Stimulated activated CD4-positive, alpha-beta T cell treated with anti-CD3 and anti-CD28 coated beads, Interleukin-2, amount 100 ng/mL, for 24 hours (primary cell): ENCODE data around the gene EMP3.
A peak's percentile ranks its signal among the peaks of the same experiment; 100 is the strongest.

ENCODE experiments used
- DNase-seq, 2 donors: peaks; one replicate each; pipeline ENCODE4 v3.0.0-alpha.2; 2020

Gene EMP3

DNA sequence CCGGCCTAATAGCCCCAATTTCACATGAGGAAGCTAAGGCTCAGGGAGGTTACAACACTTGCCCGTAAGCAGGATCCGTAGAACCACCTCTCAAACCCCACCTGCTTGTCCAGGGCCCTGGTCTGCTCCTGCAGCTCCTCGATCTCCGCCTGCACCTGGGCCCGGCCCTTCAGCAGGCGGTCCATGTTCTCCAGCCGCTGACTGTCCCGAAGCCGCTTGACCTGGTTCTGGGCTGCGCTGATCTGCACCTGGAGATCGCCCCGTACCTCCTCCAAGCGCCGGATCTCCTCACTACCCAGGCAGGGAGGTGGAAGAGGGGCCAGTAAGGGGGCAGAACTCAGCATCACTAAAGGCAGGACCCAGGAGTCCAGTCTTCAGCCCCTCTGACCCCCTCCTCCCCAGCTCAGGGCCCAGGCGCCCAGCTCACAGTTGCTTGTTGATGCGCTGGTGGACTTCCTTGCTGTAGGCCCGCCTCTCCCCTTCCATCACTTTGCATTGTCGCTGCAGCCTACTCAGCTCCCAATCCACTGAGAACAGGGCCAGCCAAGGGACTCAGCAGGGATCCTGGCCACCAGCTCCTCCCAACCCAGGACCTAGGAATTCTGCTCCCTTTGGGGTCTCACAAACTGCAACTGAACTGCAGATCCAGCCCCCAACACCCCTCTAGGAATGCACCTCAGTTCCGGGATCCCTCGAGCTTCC lies 6.9 kb upstream of the EMP3 start:
- DNase-seq = no peak

- peak; percentile 82 to 83 for DNase-seq
These were observed 5.5 kb upstream of the EMP3 start for GRCh38 chr19:48319647-48320541.

DNA sequence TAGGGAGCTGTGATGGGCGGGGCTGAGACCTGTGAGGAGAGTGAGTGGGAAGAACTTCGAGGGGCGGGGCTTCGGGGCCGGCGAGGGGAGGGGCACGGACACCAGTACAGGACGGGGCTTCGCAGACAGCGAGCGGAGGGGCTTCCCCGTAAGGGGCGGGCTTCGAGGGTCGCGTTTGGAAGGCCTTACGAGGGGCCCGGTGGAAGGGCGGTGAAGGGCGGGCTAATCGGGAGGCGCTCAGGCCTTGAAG lies 4.1 kb upstream of the EMP3 start:
- peak; percentile 93 to 98 for DNase-seq

GRCh38 chr19:48321622-48322591 lies 3.4 kb upstream of the EMP3 start:
- DNase-seq = peak; percentile 96 to 99

DNA sequence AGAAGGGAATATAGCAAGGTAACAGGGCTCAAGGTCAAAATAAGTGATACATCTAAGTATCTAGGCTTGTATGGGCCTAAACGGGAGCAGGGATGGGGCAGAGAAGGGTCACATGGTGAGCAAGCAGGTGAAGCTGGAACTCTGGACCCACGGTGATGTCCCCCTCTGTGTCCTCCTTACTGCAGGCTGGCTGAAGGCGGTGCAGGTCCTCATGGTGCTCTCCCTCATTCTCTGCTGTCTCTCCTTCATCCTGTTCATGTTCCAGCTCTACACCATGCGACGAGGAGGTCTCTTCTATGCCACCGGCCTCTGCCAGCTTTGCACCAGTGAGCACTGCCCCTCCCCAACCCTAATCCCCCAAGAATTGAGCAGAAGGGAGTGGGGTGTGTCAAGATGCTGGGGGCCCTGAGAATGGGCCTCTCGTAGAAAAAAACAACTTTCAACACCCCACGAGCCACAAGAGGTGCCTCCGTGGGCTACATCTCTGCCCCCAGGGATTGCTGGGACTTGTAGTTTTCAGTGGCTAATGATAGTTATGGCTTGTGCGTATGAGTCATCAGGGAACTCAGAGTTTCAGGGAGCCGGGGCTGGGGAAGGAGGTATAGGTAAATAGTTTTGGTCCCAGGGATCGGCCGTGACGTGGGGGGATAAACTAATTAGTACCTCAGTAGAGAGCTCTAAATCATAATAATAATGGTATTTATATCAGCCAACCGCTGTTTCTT lies 4.0 kb downstream of the EMP3 start:
- DNase-seq = peak; percentile 44 to 54

GRCh38 chr19:48330012-48330681 lies 4.8 kb downstream of the EMP3 start:
- DNase-seq = peak; percentile 79 to 83

- DNase-seq = no peak
These were observed 7.0 kb downstream of the EMP3 start for GRCh38 chr19:48332351-48332661.

DNA sequence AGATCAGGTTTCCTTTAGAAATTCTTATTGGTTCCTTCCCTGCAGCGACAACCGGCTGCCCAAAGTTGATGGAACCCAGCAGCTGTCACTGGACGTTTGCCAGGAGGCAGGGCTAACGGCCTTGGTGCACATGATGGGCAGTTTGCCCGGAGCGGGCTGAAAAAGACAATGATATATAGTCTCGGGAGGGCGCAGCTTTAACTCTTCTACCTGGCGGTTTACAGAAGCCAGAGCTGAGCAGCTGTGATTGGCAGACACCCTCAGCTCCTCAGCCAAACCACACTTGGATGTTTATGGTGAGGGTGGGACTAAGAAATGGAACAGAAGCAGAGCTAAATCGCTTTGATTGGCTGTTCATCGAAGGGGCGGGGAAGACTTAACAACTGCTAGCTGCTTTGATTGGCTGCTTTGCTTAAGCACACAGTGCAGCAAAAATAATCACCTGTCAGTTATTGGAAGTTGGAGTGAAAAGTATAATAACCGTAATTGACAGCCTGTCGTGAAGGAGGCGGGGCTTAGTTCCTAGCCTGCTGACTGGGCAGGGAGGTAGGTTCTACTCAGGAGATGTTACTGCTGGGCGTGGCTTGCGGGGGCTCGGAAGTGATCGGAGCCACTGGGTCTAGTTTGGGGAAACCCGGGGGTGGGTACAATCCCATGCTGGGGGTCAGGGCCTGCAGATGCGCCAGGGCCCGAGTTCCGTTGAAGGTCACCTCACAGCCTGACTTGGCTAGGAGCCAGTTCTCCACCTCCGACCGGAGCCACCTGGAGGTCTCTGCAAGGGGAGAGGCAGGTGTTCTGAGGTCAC lies 7.5 kb downstream of the EMP3 start:
- DNase-seq = peak; percentile 90

DNA sequence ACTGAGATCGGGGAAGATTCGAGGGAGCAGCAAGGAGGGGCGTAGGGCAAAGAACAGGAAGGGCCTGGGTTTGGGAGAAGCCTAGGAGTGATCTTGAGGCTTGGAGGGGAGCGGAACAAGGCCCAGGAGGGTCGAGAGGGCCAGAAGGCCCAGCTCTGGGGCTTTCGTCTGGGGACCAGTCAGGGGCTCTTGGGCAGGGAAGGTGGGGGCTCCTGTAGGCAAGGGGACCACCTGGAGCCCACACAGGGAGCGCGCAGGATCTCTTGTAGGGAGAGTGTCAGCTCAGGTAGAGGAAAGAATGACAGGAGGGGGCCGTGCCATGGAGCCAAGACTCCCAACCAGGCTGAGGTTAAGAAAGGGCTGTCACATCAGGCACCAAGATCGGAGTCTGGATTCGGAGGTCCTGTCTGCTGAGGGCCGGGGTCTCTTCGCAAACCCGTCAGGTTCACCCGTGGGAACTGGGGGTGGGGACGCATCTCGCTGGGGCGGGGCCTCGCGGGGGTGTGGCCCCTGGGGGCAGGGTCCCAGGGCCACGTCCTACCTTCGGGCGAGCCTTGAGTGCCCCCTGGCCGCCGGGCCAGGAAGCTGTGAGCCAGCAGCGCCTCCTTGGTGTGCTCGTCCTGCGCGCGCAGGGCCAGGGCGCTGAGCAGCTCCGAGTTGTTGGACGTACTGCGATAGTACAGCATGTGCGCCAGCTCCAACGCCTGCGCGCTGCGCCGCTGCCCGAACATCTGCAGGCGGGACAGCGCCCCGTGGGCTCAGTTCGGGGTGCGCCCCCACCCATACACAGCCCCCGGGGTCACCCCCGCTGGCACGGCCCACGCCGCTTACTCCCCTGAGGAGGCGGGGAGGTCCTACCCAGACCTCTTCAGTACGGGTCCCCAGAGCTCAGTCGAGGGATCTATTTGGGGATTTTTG lies 8.4 kb downstream of the EMP3 start:
- DNase-seq = peak; percentile 93

DNA sequence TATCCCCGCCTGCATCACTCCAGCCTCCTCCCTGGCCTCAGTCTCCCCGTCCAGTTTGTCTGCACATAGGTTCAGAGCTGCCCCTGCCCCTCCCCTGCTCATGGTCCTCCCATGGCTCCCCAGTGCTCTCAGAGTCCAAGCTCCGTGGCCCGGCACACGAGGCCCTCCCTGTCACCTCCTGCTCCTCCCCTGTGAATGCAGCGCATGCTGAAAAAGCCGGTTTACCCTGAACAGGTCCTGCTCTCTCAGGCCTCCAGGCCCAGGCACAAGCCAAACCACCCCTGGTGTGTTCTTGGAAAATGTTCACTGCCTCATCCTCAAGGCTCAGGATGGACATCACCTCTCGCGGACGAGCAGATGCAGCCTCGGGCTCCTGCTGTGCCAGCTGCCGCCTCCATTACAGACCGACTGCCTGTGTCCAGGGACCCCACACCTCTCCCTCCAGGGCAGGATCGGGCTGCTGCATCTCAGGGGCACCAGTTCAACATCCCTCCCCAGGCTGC lies 13.0 kb downstream of the EMP3 start:
- no peak for DNase-seq

GRCh38 chr19:48338802-48339503 lies 13.6 kb downstream of the EMP3 start:
- no peak for DNase-seq

- DNase-seq = no peak
These were observed 15.6 kb downstream of the EMP3 start for GRCh38 chr19:48340995-48341394.

DNA sequence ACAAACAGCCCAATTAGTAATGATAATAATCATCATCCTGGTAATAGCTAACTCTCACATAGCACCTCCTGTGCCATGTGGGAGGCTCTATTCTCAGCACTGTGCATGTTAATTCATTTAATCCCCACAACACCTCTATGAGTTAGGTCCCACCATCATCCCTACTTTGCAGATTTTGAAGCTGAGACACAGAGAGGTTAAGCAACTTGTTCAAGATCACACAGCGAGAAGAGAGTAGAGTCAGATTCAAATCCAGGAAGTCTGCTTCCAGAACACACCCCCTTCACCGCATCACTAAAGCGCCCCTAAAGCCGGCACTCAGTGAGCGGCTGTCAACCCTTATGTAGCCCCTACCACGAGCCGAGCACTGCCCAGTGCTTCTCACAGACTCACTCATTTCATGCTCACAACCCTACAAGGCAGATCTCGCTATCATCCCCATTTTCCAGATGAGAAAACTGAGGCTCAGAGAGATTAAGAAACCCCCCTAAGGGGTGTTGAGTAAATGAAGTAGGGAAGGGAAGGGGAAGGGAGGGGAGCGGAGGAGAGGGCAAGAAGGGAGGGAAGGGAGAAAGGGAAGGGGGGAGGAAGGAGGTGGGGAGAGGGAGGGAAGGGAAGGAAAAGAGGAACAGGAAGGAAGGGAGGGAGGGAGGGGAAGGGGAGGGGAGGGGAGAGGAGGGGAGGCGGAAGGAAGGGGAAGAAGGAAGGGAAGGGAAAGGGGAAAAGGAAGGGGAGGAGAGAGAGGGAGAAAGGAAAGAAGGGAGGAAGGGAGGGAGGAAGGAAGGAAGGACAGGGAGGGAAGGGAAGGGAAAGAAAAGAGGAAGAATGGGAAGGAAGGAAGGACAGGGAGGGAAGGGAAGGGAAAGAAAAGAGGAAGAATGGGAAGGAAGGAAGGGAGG lies 16.4 kb downstream of the EMP3 start:
- no peak for DNase-seq

DNA sequence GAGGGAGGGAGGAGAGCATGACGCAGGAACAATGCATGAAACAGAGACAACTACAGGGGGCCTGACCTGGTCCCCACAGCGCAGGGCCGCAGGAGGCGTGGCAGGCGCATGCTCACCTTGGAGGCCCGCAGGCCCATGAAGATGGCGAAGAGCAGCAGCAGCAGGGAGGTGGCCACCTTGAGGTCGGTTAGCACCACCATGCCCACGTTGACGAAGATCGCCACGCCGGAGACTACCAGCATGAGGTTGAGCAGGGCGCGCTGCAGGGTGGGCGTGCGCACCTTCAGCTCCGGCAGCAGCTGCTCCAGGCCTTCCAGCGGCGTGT lies 17.0 kb downstream of the EMP3 start:
- DNase-seq = no peak

DNA sequence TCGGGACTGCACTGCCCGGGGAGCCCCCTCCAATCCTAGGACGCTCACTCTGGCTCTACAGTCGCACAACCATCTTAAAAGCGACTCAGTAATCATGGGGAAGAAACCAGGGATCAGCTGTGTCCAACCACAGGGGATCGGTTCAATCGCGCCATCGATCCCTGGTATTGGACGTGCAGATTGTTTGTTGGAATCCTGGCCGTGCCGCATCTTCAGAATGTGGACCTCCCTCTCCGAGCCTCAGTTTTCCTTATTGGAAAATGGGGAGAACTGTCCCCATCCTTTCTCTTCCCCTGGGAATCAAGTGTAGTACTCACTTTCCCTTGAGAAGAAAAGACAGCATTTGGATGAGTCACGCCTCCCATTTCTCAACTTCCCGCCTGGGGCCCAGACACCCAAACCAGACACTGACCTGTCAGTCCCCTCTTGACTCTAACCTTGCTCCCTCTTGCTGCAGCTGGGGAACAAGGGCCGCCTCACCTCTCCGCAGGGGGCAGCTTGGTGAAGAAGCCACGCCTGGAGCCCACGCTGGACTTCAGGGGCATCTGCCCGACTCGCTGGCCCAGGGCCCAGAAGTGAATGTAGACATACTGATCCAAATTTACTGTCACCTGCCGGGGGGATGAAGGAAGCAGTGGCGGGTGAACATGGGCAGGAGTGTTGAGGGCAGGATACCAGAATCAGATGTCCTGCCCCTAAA lies 17.6 kb downstream of the EMP3 start:
- DNase-seq = no peak

- no peak for DNase-seq
These were observed 19.5 kb downstream of the EMP3 start for GRCh38 chr19:48344892-48345291.

- no peak for DNase-seq
These were observed 20.8 kb downstream of the EMP3 start for GRCh38 chr19:48346191-48346590.

- no peak for DNase-seq
These were observed 22.7 kb downstream of the EMP3 start for GRCh38 chr19:48348045-48348444.
